ENCODE results near the gene RPL10A. TPM values are rescaled to one million over a fixed set of nuclear protein-coding genes. Genes with fewer than 3 reads are reported as not detected.

Gene RPL10A
- total RNA-seq, 2 experiments from 2014 or later = 2,453 to 2,464 TPM

- no peak for DNase-seq
- TF ChIP-seq, protein P1, sequence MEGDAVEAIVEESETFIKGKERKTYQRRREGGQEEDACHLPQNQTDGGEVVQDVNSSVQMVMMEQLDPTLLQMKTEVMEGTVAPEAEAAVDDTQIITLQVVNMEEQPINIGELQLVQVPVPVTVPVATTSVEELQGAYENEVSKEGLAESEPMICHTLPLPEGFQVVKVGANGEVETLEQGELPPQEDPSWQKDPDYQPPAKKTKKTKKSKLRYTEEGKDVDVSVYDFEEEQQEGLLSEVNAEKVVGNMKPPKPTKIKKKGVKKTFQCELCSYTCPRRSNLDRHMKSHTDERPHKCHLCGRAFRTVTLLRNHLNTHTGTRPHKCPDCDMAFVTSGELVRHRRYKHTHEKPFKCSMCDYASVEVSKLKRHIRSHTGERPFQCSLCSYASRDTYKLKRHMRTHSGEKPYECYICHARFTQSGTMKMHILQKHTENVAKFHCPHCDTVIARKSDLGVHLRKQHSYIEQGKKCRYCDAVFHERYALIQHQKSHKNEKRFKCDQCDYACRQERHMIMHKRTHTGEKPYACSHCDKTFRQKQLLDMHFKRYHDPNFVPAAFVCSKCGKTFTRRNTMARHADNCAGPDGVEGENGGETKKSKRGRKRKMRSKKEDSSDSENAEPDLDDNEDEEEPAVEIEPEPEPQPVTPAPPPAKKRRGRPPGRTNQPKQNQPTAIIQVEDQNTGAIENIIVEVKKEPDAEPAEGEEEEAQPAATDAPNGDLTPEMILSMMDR (IDR thresholded peaks at IDR 0.05) = no peak
- H3K4me1 Mint-ChIP-seq (ENCODE audit: low read depth) = no peaks in the 10 kb centered on the region
These were observed 24.7 kb upstream of the RPL10A start for GRCh38 chr6:35443341-35444030.

DNA sequence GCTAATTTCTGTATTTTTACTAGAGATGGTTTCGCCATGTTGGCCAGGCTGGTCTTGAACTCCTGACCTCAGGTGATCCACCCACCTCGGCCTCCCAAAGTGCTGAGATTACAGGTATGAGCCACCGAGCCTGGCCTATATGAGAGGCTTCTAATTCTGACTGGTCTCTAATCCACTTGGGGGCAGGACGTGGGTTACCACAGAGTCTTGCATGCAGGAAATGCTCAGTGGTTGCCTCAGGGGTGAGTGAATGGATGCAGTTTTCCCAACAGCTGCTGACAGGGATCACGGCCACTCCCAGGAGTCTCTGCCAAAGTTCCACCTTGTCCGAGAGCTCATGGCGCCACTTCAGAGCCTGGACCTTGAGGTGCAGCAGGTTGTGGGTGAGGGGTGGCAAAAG is 22.5 kb upstream of the RPL10A start:
- H3K27ac Mint-ChIP-seq = no peak overlapping the region
- Histone ChIP-seq H3K4me1 (ENCODE audit: insufficient read depth, low read length) (peaks cover 15% of the 10 kb centered on the region), H3K36me3 (ENCODE audit: insufficient read depth, low read length) (no peaks in the 10 kb centered on the region), H3K9me3 (ENCODE audit: control insufficient read depth in 1 of 2, insufficient read depth in 1 of 2, low read length in 2 of 2) (no peaks in the 10 kb centered on the region), H3K27ac (ENCODE audit: low read depth in 1 of 2, low read length in 2 of 2) (no peak overlapping the region), H3K27me3 (ENCODE audit: control insufficient read depth in 1 of 2, insufficient read depth in 2 of 2, low read length in 2 of 2) (no peaks in the 10 kb centered on the region), H3K4me3 (ENCODE audit: low read length) (no peak overlapping the region)
- no peak for ATAC-seq (ENCODE audit: poor library complexity)
- CTCF ChIA-PET = no interaction called here
- POLR2A ChIA-PET = no interaction called here
- no peaks in the 10 kb centered on the region for H3K27me3 Mint-ChIP-seq
- DNase-seq = peak in 2 of 14 experiments; percentile 15 to 41
- H3K4me1 Mint-ChIP-seq (ENCODE audit: low read depth) = peaks cover 10% of the 10 kb centered on the region
- H3K9me3 Mint-ChIP-seq = no peaks in the 10 kb centered on the region
- TF ChIP-seq, protein P1 (IDR thresholded peaks at IDR 0.05) = no peak
- no peaks in the 10 kb centered on the region for H3K36me3 Mint-ChIP-seq (ENCODE audit: low read depth)
- intact Hi-C loops (cut with DNase I, micrococcal nuclease) = loop anchor here in 1 of 2 experiments (2.0 kb wide), 1 partner anchor 31 kb away; no protein-coding TSS in a partner anchor
- no peak overlapping the region for H3K4me3 Mint-ChIP-seq

More at GRCh38 chr6:35443341-35444030, 24.7 kb upstream of the RPL10A start:
- H3K36me3 Mint-ChIP-seq (ENCODE audit: low read depth) = no peaks in the 10 kb centered on the region
- ATAC-seq (ENCODE audit: poor library complexity) = no peak
- Histone ChIP-seq H3K9me3 (ENCODE audit: control insufficient read depth in 1 of 2, insufficient read depth in 1 of 2, low read length in 2 of 2) (no peaks in the 10 kb centered on the region), H3K27ac (ENCODE audit: low read depth in 1 of 2, low read length in 2 of 2) (no peak overlapping the region), H3K36me3 (ENCODE audit: insufficient read depth, low read length) (no peaks in the 10 kb centered on the region), H3K4me3 (ENCODE audit: low read length) (no peak overlapping the region), H3K4me1 (ENCODE audit: insufficient read depth, low read length) (peaks cover 5% of the 10 kb centered on the region), H3K27me3 (ENCODE audit: control insufficient read depth in 1 of 2, insufficient read depth in 2 of 2, low read length in 2 of 2) (no peaks in the 10 kb centered on the region)
- ChIA-PET POLR2A (interaction anchor here (0.8 kb wide), 1 partner anchor 24 kb away, joined by 3 read pairs; no protein-coding TSS in a partner anchor), CTCF (no interaction called here)
- no peaks in the 10 kb centered on the region for H3K27me3 Mint-ChIP-seq
- H3K4me3 Mint-ChIP-seq = no peak overlapping the region
- intact Hi-C loops (cut with DNase I, micrococcal nuclease) = no loop called here
- no peaks in the 10 kb centered on the region for H3K9me3 Mint-ChIP-seq
- H3K27ac Mint-ChIP-seq = no peak overlapping the region

DNA sequence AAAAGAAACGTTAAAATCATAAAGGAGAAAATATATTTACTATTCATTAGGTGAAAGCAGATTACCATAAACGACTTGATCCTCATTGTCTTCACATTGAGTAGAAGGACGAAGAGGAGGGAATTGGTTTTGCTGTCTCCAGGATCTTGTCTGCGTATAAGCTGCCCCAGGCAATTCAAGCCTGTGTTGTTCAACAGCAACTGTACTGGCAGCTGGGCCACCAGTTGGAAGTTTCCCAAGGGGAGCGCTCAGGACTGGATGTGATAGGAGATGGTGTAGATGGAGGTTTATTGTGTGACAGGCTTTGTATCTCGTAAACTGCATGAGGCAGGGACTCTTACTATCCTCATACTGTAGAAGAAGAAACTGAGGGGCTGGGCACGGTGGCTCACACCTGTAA is 20.0 kb upstream of the RPL10A start:
- Mint-ChIP-seq H3K9me3 (no peaks in the 10 kb centered on the region), H3K36me3 (ENCODE audit: low read depth) (peaks cover 3% of the 10 kb centered on the region), H3K27me3 (no peaks in the 10 kb centered on the region), H3K4me1 (ENCODE audit: low read depth) (peaks cover 27% of the 10 kb centered on the region), H3K4me3 (no peak overlapping the region), H3K27ac (no peak overlapping the region)
- H3K27me3 ChIP-seq (ENCODE audit: control insufficient read depth in 1 of 2, insufficient read depth in 2 of 2, low read length in 2 of 2) = no peaks in the 10 kb centered on the region
- TF ChIP-seq, protein P1 (IDR thresholded peaks at IDR 0.05) = no peak
- H3K9me3 ChIP-seq (ENCODE audit: control insufficient read depth in 1 of 2, insufficient read depth in 1 of 2, low read length in 2 of 2) = no peaks in the 10 kb centered on the region
- ATAC-seq (ENCODE audit: poor library complexity) (no peak), DNase-seq (no peak)
- intact Hi-C loops (cut with DNase I, micrococcal nuclease) = no loop called here
- no peak overlapping the region for H3K27ac ChIP-seq (ENCODE audit: low read depth in 1 of 2, low read length in 2 of 2)
- POLR2A ChIA-PET = interaction anchor here (1.6 kb wide), 1 partner anchor 106 kb away, joined by 10 read pairs; the partner anchor contains the start of gene PPARD
- peaks cover 32% of the 10 kb centered on the region for H3K4me1 ChIP-seq (ENCODE audit: insufficient read depth, low read length)
- CTCF ChIA-PET = interaction anchor here (1.0 to 6.8 kb wide), 4 partner anchors 20 to 152 kb away, joined by 3 to 75 read pairs (median 50); partner anchors contain the start of genes DEF6, PPARD and RPL10A
- H3K4me3 ChIP-seq (ENCODE audit: low read length) = no peak overlapping the region
- no peaks in the 10 kb centered on the region for H3K36me3 ChIP-seq (ENCODE audit: insufficient read depth, low read length)

All from CD4-positive, alpha-beta T cell (primary cell).